Neural cell (in vitro differentiated cells): ENCODE results near the gene RNF26. TPM values are rescaled to one million over a fixed set of nuclear protein-coding genes. Genes with fewer than 3 reads are reported as not detected.

Source experiments
- H2AFZ ChIP-seq: fragments of 200-600, 300-800 bp; sonication (generic), shearing (Covaris generic); 2 replicates; pipeline ENCODE4 v1.6.0; 2014; ENCODE audit warnings: low read depth, mild to moderate bottlenecking, antibody characterized with exemption, low read length, moderate library complexity
- H3F3A ChIP-seq: fragments of 200-600 bp; shearing (Covaris generic); 2 replicates; pipeline ENCODE4 v1.6.1; 2016; ENCODE audit warnings: mild to moderate bottlenecking, moderate library complexity, mixed read lengths, antibody characterized with exemption, low read length; ENCODE audit not compliant: insufficient read depth, poor library complexity, severe bottlenecking
- H3K27ac ChIP-seq: fragments of 200-600, 300-800 bp; sonication (generic), shearing (Covaris generic); 2 replicates; pipeline ENCODE4 v1.5.1; 2014; ENCODE audit warnings: mild to moderate bottlenecking, low read length, moderate library complexity
- H3K27me3 ChIP-seq: fragments of 300-800, 200-600 bp; sonication (generic), shearing (Covaris generic); 2 replicates; pipeline ENCODE4 v1.6.0; 2014; ENCODE audit warnings: mild to moderate bottlenecking, low read depth, low read length, moderate library complexity; ENCODE audit not compliant: insufficient read depth
- H3K36me3 ChIP-seq: fragments of 300-800, 200-600 bp; sonication (generic), shearing (Covaris generic); 2 replicates; pipeline ENCODE4 v1.5.1; 2014; ENCODE audit warnings: mild to moderate bottlenecking, antibody characterized with exemption, low read length, moderate library complexity; ENCODE audit not compliant: insufficient read depth
- H3K4me2 ChIP-seq: fragments of 300-800, 200-600 bp; sonication (generic), shearing (Covaris generic); 2 replicates; pipeline ENCODE4 v1.6.0; 2014; ENCODE audit warnings: mild to moderate bottlenecking, low read length
- H3K4me3 ChIP-seq: fragments of 300-800, 200-600 bp; sonication (generic), shearing (Covaris generic); 2 replicates; pipeline ENCODE4 v1.5.1; 2014; ENCODE audit warnings: mild to moderate bottlenecking, low read length, moderate library complexity
- H3K79me2 ChIP-seq: fragments of 200-600 bp; shearing (Covaris generic); replicated peaks from 2 replicates; pipeline ENCODE4 v1.6.0; 2014; ENCODE audit warnings: mild to moderate bottlenecking, low read length, moderate library complexity; ENCODE audit not compliant: insufficient read depth
- H3K9ac ChIP-seq: fragments of 300-800, 200-600 bp; sonication (generic), shearing (Covaris generic); 2 replicates; pipeline ENCODE4 v1.6.1; 2016; ENCODE audit warnings: mild to moderate bottlenecking, low read length, mixed read lengths
- H3K9me2 ChIP-seq: fragments of 200-600 bp; shearing (Covaris generic); 2 replicates; pipeline ENCODE4 v1.6.1; 2016; ENCODE audit warnings: mild to moderate bottlenecking, low read length, mixed read lengths; ENCODE audit not compliant: insufficient read depth
- H3K9me3 ChIP-seq: fragments of 200-600, 300-800 bp; sonication (generic), shearing (Covaris generic); 2 replicates; pipeline ENCODE4 v1.6.1; 2016; ENCODE audit warnings: mild to moderate bottlenecking, mixed run types, low read length, moderate library complexity, mixed read lengths
- H4K20me1 ChIP-seq: fragments of 200-600 bp; shearing (Covaris generic); 2 replicates; pipeline ENCODE4 v1.6.1; 2016; ENCODE audit warnings: mild to moderate bottlenecking, mixed run types; ENCODE audit not compliant: insufficient read depth
- EP300 ChIP-seq: fragments of 450-650 bp; conservative IDR thresholded peaks from 2 replicates; pipeline ENCODE4 v1.6.1; 2014; ENCODE audit warnings: antibody characterized with exemption, mild to moderate bottlenecking, moderate library complexity; ENCODE audit not compliant: poor library complexity, severe bottlenecking
- EZH2 ChIP-seq: fragments of 200-600, 300-800 bp; shearing (Covaris generic), sonication (generic); IDR thresholded peaks from 2 replicates; pipeline ENCODE4 v1.6.1; 2014; ENCODE audit warnings: antibody characterized with exemption, low read length, borderline replicate concordance, mild to moderate bottlenecking; ENCODE audit not compliant: insufficient read depth, poor library complexity, severe bottlenecking
- MXI1 ChIP-seq: fragments of 450-650 bp; conservative IDR thresholded peaks from 2 replicates; pipeline ENCODE4 v1.6.1; 2014; ENCODE audit warnings: antibody characterized with exemption, mild to moderate bottlenecking; ENCODE audit not compliant: poor library complexity, severe bottlenecking
- POLR2AphosphoS5 ChIP-seq: IDR thresholded peaks from 2 replicates; pipeline ENCODE4 v1.6.1; 2012
- RAD21 ChIP-seq: fragments of 450-650 bp; conservative IDR thresholded peaks from 2 replicates; pipeline ENCODE4 v1.6.1; 2014; ENCODE audit warnings: antibody characterized with exemption, mild to moderate bottlenecking, moderate library complexity
- SMC3 ChIP-seq: fragments of 450-650 bp; conservative IDR thresholded peaks from 2 replicates; pipeline ENCODE4 v1.6.1; 2014; ENCODE audit warnings: antibody characterized with exemption, mild to moderate bottlenecking, moderate library complexity; ENCODE audit not compliant: poor library complexity
- TAF1 ChIP-seq: IDR thresholded peaks from 2 replicates; pipeline ENCODE4 v1.6.1; 2012; ENCODE audit warnings: low read depth
- polyA plus RNA-seq: library from polyadenylated mRNA; depleted of rRNA; stranded (reverse); fragments of >200 nt; gene quantifications from 2 replicates; pipeline ENCODE4 v1.2.3, GENCODE V29; 2014
- TF ChIP-seq, protein P1 (sequence below): IDR thresholded peaks from 2 replicates; pipeline ENCODE4 v1.6.1; 2012; ENCODE audit warnings: borderline replicate concordance
- TF ChIP-seq, protein P2 (sequence below): fragments of 450-650 bp; IDR thresholded peaks from 2 replicates; pipeline ENCODE4 v1.5.1; 2014; ENCODE audit warnings: antibody characterized with exemption, mild to moderate bottlenecking, moderate library complexity; ENCODE audit not compliant: poor library complexity, severe bottlenecking

The RNF26 gene
- polyA plus RNA-seq, 1 donor from 2014 or later = 2.6 TPM

DNA sequence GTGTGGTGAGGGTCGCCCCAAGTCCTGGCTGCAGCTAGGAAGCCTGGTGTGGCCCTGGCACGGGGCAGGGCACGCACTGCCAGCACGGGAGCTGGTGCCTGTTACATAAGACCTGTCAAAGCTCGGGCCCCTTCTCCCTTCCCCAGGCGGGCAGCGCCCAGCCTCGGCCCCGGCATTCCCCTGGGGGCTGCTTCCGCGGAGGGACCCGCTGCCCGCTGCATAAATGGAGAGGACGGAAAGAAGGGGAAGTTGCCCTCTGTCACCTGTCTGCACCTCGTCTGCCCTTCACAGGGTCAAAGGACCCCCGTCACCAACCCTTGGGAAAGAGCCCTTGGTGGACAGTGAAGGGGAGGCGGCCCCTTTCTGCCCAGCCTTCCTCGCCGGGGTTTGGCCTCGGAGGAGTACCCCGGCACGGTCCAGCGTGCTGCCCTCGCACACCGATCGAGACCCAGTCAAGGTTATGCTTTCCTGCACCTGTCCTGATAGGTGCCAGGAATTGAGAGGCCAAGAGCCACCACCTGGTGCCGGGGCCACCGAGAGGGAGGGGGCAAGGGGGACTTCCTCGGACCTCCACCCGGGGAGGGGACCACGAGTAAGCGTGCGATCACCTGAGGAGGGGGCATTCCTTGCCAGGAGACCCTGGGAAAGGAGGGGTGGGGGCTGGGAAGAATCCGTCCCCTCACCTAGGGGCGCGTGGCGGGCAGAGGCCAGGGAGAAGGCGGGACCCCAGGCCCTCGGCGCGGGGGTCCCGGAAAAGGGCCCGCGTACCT is 28.9 kb downstream of the RNF26 start:
- peak overlapping the region; percentile 59 for H3K9ac ChIP-seq
- no peaks in the 10 kb centered on the region for H3K36me3 ChIP-seq
- TF ChIP-seq, protein P1, sequence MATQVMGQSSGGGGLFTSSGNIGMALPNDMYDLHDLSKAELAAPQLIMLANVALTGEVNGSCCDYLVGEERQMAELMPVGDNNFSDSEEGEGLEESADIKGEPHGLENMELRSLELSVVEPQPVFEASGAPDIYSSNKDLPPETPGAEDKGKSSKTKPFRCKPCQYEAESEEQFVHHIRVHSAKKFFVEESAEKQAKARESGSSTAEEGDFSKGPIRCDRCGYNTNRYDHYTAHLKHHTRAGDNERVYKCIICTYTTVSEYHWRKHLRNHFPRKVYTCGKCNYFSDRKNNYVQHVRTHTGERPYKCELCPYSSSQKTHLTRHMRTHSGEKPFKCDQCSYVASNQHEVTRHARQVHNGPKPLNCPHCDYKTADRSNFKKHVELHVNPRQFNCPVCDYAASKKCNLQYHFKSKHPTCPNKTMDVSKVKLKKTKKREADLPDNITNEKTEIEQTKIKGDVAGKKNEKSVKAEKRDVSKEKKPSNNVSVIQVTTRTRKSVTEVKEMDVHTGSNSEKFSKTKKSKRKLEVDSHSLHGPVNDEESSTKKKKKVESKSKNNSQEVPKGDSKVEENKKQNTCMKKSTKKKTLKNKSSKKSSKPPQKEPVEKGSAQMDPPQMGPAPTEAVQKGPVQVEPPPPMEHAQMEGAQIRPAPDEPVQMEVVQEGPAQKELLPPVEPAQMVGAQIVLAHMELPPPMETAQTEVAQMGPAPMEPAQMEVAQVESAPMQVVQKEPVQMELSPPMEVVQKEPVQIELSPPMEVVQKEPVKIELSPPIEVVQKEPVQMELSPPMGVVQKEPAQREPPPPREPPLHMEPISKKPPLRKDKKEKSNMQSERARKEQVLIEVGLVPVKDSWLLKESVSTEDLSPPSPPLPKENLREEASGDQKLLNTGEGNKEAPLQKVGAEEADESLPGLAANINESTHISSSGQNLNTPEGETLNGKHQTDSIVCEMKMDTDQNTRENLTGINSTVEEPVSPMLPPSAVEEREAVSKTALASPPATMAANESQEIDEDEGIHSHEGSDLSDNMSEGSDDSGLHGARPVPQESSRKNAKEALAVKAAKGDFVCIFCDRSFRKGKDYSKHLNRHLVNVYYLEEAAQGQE = no peak
- TF ChIP-seq, protein P2, sequence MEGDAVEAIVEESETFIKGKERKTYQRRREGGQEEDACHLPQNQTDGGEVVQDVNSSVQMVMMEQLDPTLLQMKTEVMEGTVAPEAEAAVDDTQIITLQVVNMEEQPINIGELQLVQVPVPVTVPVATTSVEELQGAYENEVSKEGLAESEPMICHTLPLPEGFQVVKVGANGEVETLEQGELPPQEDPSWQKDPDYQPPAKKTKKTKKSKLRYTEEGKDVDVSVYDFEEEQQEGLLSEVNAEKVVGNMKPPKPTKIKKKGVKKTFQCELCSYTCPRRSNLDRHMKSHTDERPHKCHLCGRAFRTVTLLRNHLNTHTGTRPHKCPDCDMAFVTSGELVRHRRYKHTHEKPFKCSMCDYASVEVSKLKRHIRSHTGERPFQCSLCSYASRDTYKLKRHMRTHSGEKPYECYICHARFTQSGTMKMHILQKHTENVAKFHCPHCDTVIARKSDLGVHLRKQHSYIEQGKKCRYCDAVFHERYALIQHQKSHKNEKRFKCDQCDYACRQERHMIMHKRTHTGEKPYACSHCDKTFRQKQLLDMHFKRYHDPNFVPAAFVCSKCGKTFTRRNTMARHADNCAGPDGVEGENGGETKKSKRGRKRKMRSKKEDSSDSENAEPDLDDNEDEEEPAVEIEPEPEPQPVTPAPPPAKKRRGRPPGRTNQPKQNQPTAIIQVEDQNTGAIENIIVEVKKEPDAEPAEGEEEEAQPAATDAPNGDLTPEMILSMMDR = no peak
- TF ChIP-seq POLR2AphosphoS5 = no peak
- no peak for TF ChIP-seq EZH2
- no peak for TF ChIP-seq SMC3
- no peak for TF ChIP-seq RAD21
- TF ChIP-seq EP300 = no peak
- TF ChIP-seq TAF1 = no peak
- TF ChIP-seq MXI1 = no peak
- H3K9me2 ChIP-seq = no peaks in the 10 kb centered on the region
- H3F3A ChIP-seq = no peaks in the 10 kb centered on the region
- H3K27ac ChIP-seq = no peak overlapping the region
- no peaks in the 10 kb centered on the region for H3K9me3 ChIP-seq
- no peak overlapping the region for H2AFZ ChIP-seq
- H3K79me2 ChIP-seq = no peaks in the 10 kb centered on the region
- peaks cover 13% of the 10 kb centered on the region for H3K27me3 ChIP-seq
- H4K20me1 ChIP-seq = no peaks in the 10 kb centered on the region
- peak overlapping the region; percentile 59 for H3K4me3 ChIP-seq
- H3K4me2 ChIP-seq = no peak overlapping the region

DNA sequence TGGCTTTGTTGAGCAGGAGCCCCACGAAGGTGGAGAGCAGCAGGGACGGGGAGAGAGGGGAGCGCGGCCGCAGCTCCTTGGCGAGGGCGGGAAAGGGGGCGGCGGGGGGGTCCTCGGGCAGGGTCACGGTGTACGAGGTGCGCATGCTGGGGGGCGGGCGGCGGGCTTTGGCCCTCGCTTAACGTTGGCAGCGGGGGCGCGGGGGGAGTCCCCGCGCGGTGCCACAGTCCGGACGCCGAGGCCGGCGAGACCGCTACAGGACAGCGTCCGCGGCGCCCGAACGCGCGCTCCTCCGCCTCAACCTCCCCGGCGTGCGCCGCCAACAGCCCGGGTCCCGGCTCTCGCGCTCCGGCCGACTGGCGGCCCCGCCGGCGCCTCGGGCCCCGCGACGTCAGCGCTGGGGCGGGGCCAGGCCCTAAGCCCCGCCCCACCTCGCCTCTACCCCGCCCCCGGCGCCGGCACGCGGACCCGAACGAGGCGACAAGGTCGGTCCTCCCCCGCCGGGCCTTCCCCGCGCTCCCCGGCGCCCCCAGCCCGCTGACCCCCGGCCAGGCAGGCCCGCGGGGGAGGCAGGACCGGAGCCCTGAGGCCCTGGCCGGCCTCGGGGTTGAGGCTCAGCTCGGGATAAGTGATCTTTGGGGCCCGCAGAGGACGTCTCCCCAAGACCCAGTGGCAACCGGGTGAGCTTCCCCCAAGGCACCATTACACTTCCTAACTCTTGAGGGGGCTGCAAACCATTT is 29.7 kb downstream of the RNF26 start:
- Histone ChIP-seq H2AFZ (no peak overlapping the region), H3K27ac (no peak overlapping the region), H3K4me3 (peak overlapping the region; percentile 59), H3K9me3 (no peaks in the 10 kb centered on the region), H3K9ac (peak overlapping the region; percentile 59), H3F3A (no peaks in the 10 kb centered on the region), H3K27me3 (peaks cover 13% of the 10 kb centered on the region), H3K79me2 (no peaks in the 10 kb centered on the region), H3K4me2 (no peak overlapping the region), H4K20me1 (no peaks in the 10 kb centered on the region), H3K36me3 (no peaks in the 10 kb centered on the region), H3K9me2 (no peaks in the 10 kb centered on the region)
- TF ChIP-seq EZH2 = no peak
- peak; percentile 18 for TF ChIP-seq POLR2AphosphoS5
